GM23338 (cell line): ENCODE measurements around the gene EFCAB6. TPM values are rescaled to one million over a fixed set of nuclear protein-coding genes. Genes with fewer than 3 reads are reported as not detected.

Experiments used
- ATAC-seq: fragments of 200-7000 bp; cut with Tn5 transposase; 3 replicates; pipeline ENCODE4 v1.9.1; 2020
- DNase-seq: peaks from one replicate; pipeline ENCODE4 v3.0.0-alpha.2; 2015; ENCODE audit warnings: low spot score
- H2AFZ ChIP-seq: fragments of 200-600 bp; sonication (generic); 2 replicates; pipeline ENCODE4 v1.8.0; 2016; ENCODE audit warnings: antibody characterized with exemption, mild to moderate bottlenecking, moderate library complexity
- H3F3A ChIP-seq: fragments of 200-600 bp; sonication (generic); replicated peaks from 2 replicates; pipeline ENCODE4 v1.8.0; 2017; ENCODE audit warnings: antibody characterized with exemption, mixed run types, low read depth
- H3K27ac ChIP-seq: fragments of 200-600 bp; sonication (generic); 2 replicates; pipeline ENCODE4 v1.6.1; 2016; ENCODE audit warnings: low read depth
- H3K27me3 ChIP-seq: fragments of 200-600 bp; sonication (generic); 2 replicates; pipeline ENCODE4 v1.8.0; 2016; ENCODE audit warnings: mild to moderate bottlenecking, mixed run types, moderate library complexity; ENCODE audit not compliant: insufficient read depth
- H3K36me3 ChIP-seq: fragments of 200-600 bp; sonication (generic); 2 replicates; pipeline ENCODE4 v1.8.0; 2016; ENCODE audit warnings: mild to moderate bottlenecking; ENCODE audit not compliant: insufficient read depth
- H3K4me1 ChIP-seq: fragments of 200-600 bp; sonication (generic); 2 replicates; pipeline ENCODE4 v1.8.0; 2016; ENCODE audit warnings: mild to moderate bottlenecking, moderate library complexity; ENCODE audit not compliant: insufficient read depth
- H3K4me2 ChIP-seq: fragments of 200-600 bp; sonication (generic); 2 replicates; pipeline ENCODE4 v1.7.1; 2017; ENCODE audit warnings: mixed run types
- H3K4me3 ChIP-seq: fragments of 200-600 bp; sonication (generic); 2 replicates; pipeline ENCODE4 v1.6.1; 2016; ENCODE audit warnings: mixed run types
- H3K79me2 ChIP-seq: fragments of 200-600 bp; sonication (generic); replicated peaks from 2 replicates; pipeline ENCODE4 v1.8.0; 2017; ENCODE audit warnings: mild to moderate bottlenecking; ENCODE audit not compliant: insufficient read depth
- H3K9me2 ChIP-seq: fragments of 200-600 bp; sonication (generic); 2 replicates; pipeline ENCODE4 v1.8.0; 2017; ENCODE audit not compliant: insufficient read depth
- H4K20me1 ChIP-seq: fragments of 200-600 bp; sonication (generic); replicated peaks from 2 replicates; pipeline ENCODE4 v1.8.0; 2017; ENCODE audit warnings: mild to moderate bottlenecking; ENCODE audit not compliant: insufficient read depth
- H3K27ac Mint-ChIP-seq: 2 replicates; pipeline ENCODE4 v1.8.0; 2020; ENCODE audit warnings: inconsistent platforms, mild to moderate bottlenecking, moderate library complexity, mixed read lengths
- H3K27me3 Mint-ChIP-seq: 3 replicates; pipeline ENCODE4 v1.8.0; 2022; ENCODE audit warnings: low read depth, mild to moderate bottlenecking, moderate library complexity, mixed read lengths, inconsistent platforms; ENCODE audit not compliant: insufficient read depth, poor library complexity
- H3K36me3 Mint-ChIP-seq: 3 replicates; pipeline ENCODE4 v1.8.0; 2021; ENCODE audit warnings: low read depth, mild to moderate bottlenecking, inconsistent platforms, moderate library complexity, mixed read lengths
- H3K4me1 Mint-ChIP-seq: 3 replicates; pipeline ENCODE4 v1.8.0; 2020; ENCODE audit warnings: mild to moderate bottlenecking, inconsistent platforms, mixed read lengths
- H3K4me3 Mint-ChIP-seq: 3 replicates; pipeline ENCODE4 v1.8.0; 2021; ENCODE audit warnings: moderate library complexity, mild to moderate bottlenecking, inconsistent platforms, mixed read lengths
- H3K9me3 Mint-ChIP-seq: 3 replicates; pipeline ENCODE4 v1.8.0; 2020; ENCODE audit warnings: moderate library complexity, mild to moderate bottlenecking, inconsistent platforms, mixed read lengths
- CREB1 ChIP-seq: fragments of 250-450 bp; sonication (Bioruptor Pico); IDR thresholded peaks from 2 replicates; pipeline ENCODE4 v1.5.0; 2020; ENCODE audit warnings: low read depth, mild to moderate bottlenecking, moderate library complexity
- EZH2 ChIP-seq: fragments of 200-600 bp; sonication (generic); IDR thresholded peaks from one replicate; pipeline ENCODE4 v1.8.0; 2017; ENCODE audit warnings: antibody characterized with exemption, mild to moderate bottlenecking, low read depth; ENCODE audit not compliant: unreplicated experiment
- EZH2phosphoT487 ChIP-seq: fragments of 200-600 bp; sonication (generic); IDR thresholded peaks from one replicate; pipeline ENCODE4 v1.8.1; 2018; ENCODE audit warnings: antibody characterized with exemption; ENCODE audit not compliant: unreplicated experiment
- JUNB ChIP-seq: IDR thresholded peaks from one replicate; pipeline ENCODE4 v1.6.1; 2016; ENCODE audit warnings: antibody characterized with exemption; ENCODE audit not compliant: unreplicated experiment
- NANOG ChIP-seq: IDR thresholded peaks from 2 replicates; pipeline ENCODE4 v1.6.1; 2016; ENCODE audit warnings: antibody characterized with exemption, borderline replicate concordance
- POLR2AphosphoS5 ChIP-seq: IDR thresholded peaks from 2 replicates; pipeline ENCODE4 v1.6.1; 2016; ENCODE audit warnings: antibody characterized with exemption, low read depth
- STAT1 ChIP-seq: IDR thresholded peaks from one replicate; pipeline ENCODE4 v1.6.1; 2016; ENCODE audit warnings: antibody characterized with exemption; ENCODE audit not compliant: unreplicated experiment
- ZNF114 ChIP-seq: fragments of 250-450 bp; sonication (Bioruptor Pico); IDR thresholded peaks from 2 replicates; pipeline ENCODE4 v1.5.0; 2020; ENCODE audit warnings: mild to moderate bottlenecking, moderate library complexity
- ZNF331 ChIP-seq: fragments of 250-450 bp; sonication (Bioruptor Pico); IDR thresholded peaks from 2 replicates; pipeline ENCODE4 v1.5.0; 2020; ENCODE audit warnings: low read depth, mild to moderate bottlenecking, moderate library complexity
- polyA plus RNA-seq: library from polyadenylated mRNA; unstranded; fragments of >200 nt; fragmentation: Nextera tagmentation; extraction: Ambion mirVana; gene quantifications from 2 replicates; pipeline ENCODE4 v1.2.1, GENCODE V29; 2016
- total RNA-seq: library from RNA; depleted of rRNA; stranded (reverse); fragments of >200 nt; shearing (Covaris generic); gene quantifications from 2 replicates; pipeline ENCODE4 v1.2.3, GENCODE V29; 2014
- TF ChIP-seq, protein P1 (sequence below): IDR thresholded peaks from 2 replicates; pipeline ENCODE4 v1.6.1; 2016; ENCODE audit warnings: antibody characterized with exemption
- TF ChIP-seq, protein P2 (sequence below), 2 experiments: fragments of 200-600 bp in 1 of 2; sonication (generic) in 1 of 2; conservative IDR thresholded peaks; 2 replicates each; pipeline versions ENCODE4 v1.5.1 to v1.6.1; 2016 to 2017; ENCODE audit warnings: antibody characterized with exemption in 2 of 2, low read depth in 2 of 2, mild to moderate bottlenecking in 2 of 2, moderate library complexity in 1 of 2
- TF ChIP-seq, protein P3 (sequence below): fragments of 250-450 bp; sonication (Bioruptor Pico); IDR thresholded peaks from 2 replicates; pipeline ENCODE4 v1.5.0; 2020; ENCODE audit warnings: mild to moderate bottlenecking, moderate library complexity
- TF ChIP-seq, protein P4 (sequence below): IDR thresholded peaks from one replicate; pipeline ENCODE4 v1.6.1; 2018; ENCODE audit warnings: antibody characterized with exemption; ENCODE audit not compliant: unreplicated experiment

The EFCAB6 gene
- total and polyA plus RNA-seq, 2 experiments from 2014 or later: 1.1 to 1.8 TPM

DNA sequence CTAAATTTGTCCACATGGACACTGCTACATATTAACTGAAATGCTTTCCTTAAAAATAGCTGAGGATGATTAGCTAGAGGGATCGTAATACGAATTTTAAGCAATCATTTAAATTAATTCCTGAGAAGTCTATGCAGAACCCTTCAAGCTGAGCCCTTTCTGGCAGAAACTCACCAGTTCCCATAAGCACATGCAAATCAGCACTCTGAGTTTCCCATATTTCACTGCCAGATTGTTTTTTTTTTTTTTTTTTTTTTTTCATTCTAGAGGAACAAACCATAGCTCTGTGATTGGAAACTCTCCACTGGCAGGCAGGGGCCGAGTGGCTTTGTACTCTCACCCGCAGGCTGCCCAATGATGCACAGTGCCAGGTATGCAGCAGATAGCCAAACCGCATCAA is 145.6 kb downstream of the EFCAB6 start:
- Histone ChIP-seq H3K36me3 (no peaks in the 10 kb centered on the region), H3K4me3 (no peak overlapping the region), H4K20me1 (no peaks in the 10 kb centered on the region), H3K4me2 (no peak overlapping the region), H3K27me3 (no peaks in the 10 kb centered on the region), H3F3A (no peaks in the 10 kb centered on the region), H3K4me1 (no peaks in the 10 kb centered on the region), H3K79me2 (no peaks in the 10 kb centered on the region), H3K27ac (no peak overlapping the region), H3K9me2 (no peaks in the 10 kb centered on the region), H2AFZ (no peak overlapping the region)
- no peak for ATAC-seq
- no peaks in the 10 kb centered on the region for H3K36me3 Mint-ChIP-seq
- no peak for DNase-seq
- 0 out of 3 replicates have a peak, but pooled peaks cover 4% of the 10 kb centered on the region for H3K9me3 Mint-ChIP-seq
- H3K27ac Mint-ChIP-seq: no peak overlapping the region
- peaks cover 1% of the 10 kb centered on the region; the same call in 2 of the 3 replicates for H3K4me1 Mint-ChIP-seq
- H3K4me3 Mint-ChIP-seq: no peak overlapping the region
- H3K27me3 Mint-ChIP-seq: peaks cover 6% of the 10 kb centered on the region
- TF ChIP-seq NANOG (no peak), STAT1 (no peak), JUNB (no peak), EZH2 (no peak), CREB1 (CRISPR knock-in tag) (no peak), EZH2phosphoT487 (no peak), ZNF114 (CRISPR knock-in tag) (no peak), POLR2AphosphoS5 (no peak), ZNF331 (CRISPR knock-in tag) (no peak)
- TF ChIP-seq, protein P1, sequence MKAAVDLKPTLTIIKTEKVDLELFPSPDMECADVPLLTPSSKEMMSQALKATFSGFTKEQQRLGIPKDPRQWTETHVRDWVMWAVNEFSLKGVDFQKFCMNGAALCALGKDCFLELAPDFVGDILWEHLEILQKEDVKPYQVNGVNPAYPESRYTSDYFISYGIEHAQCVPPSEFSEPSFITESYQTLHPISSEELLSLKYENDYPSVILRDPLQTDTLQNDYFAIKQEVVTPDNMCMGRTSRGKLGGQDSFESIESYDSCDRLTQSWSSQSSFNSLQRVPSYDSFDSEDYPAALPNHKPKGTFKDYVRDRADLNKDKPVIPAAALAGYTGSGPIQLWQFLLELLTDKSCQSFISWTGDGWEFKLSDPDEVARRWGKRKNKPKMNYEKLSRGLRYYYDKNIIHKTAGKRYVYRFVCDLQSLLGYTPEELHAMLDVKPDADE: no peak
- TF ChIP-seq, protein P2, sequence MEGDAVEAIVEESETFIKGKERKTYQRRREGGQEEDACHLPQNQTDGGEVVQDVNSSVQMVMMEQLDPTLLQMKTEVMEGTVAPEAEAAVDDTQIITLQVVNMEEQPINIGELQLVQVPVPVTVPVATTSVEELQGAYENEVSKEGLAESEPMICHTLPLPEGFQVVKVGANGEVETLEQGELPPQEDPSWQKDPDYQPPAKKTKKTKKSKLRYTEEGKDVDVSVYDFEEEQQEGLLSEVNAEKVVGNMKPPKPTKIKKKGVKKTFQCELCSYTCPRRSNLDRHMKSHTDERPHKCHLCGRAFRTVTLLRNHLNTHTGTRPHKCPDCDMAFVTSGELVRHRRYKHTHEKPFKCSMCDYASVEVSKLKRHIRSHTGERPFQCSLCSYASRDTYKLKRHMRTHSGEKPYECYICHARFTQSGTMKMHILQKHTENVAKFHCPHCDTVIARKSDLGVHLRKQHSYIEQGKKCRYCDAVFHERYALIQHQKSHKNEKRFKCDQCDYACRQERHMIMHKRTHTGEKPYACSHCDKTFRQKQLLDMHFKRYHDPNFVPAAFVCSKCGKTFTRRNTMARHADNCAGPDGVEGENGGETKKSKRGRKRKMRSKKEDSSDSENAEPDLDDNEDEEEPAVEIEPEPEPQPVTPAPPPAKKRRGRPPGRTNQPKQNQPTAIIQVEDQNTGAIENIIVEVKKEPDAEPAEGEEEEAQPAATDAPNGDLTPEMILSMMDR (conservative IDR thresholded peaks at IDR 0.05; ENCODE audit: low read depth in 2 of 2): no peak
- TF ChIP-seq, protein P3, sequence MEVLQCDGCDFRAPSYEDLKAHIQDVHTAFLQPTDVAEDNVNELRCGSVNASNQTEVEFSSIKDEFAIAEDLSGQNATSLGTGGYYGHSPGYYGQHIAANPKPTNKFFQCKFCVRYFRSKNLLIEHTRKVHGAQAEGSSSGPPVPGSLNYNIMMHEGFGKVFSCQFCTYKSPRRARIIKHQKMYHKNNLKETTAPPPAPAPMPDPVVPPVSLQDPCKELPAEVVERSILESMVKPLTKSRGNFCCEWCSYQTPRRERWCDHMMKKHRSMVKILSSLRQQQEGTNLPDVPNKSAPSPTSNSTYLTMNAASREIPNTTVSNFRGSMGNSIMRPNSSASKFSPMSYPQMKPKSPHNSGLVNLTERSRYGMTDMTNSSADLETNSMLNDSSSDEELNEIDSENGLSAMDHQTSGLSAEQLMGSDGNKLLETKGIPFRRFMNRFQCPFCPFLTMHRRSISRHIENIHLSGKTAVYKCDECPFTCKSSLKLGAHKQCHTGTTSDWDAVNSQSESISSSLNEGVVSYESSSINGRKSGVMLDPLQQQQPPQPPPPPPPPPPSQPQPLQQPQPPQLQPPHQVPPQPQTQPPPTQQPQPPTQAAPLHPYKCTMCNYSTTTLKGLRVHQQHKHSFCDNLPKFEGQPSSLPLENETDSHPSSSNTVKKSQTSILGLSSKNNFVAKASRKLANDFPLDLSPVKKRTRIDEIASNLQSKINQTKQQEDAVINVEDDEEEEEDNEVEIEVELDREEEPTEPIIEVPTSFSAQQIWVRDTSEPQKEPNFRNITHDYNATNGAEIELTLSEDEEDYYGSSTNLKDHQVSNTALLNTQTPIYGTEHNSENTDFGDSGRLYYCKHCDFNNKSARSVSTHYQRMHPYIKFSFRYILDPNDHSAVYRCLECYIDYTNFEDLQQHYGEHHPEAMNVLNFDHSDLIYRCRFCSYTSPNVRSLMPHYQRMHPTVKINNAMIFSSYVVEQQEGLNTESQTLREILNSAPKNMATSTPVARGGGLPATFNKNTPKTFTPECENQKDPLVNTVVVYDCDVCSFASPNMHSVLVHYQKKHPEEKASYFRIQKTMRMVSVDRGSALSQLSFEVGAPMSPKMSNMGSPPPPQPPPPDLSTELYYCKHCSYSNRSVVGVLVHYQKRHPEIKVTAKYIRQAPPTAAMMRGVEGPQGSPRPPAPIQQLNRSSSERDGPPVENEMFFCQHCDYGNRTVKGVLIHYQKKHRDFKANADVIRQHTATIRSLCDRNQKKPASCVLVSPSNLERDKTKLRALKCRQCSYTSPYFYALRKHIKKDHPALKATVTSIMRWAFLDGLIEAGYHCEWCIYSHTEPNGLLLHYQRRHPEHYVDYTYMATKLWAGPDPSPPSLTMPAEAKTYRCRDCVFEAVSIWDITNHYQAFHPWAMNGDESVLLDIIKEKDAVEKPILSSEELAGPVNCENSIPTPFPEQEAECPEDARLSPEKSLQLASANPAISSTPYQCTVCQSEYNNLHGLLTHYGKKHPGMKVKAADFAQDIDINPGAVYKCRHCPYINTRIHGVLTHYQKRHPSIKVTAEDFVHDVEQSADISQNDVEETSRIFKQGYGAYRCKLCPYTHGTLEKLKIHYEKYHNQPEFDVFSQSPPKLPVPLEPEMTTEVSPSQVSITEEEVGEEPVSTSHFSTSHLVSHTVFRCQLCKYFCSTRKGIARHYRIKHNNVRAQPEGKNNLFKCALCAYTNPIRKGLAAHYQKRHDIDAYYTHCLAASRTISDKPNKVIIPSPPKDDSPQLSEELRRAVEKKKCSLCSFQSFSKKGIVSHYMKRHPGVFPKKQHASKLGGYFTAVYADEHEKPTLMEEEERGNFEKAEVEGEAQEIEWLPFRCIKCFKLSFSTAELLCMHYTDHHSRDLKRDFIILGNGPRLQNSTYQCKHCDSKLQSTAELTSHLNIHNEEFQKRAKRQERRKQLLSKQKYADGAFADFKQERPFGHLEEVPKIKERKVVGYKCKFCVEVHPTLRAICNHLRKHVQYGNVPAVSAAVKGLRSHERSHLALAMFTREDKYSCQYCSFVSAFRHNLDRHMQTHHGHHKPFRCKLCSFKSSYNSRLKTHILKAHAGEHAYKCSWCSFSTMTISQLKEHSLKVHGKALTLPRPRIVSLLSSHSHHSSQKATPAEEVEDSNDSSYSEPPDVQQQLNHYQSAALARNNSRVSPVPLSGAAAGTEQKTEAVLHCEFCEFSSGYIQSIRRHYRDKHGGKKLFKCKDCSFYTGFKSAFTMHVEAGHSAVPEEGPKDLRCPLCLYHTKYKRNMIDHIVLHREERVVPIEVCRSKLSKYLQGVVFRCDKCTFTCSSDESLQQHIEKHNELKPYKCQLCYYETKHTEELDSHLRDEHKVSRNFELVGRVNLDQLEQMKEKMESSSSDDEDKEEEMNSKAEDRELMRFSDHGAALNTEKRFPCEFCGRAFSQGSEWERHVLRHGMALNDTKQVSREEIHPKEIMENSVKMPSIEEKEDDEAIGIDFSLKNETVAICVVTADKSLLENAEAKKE (CRISPR knock-in tag): no peak
- TF ChIP-seq, protein P4, sequence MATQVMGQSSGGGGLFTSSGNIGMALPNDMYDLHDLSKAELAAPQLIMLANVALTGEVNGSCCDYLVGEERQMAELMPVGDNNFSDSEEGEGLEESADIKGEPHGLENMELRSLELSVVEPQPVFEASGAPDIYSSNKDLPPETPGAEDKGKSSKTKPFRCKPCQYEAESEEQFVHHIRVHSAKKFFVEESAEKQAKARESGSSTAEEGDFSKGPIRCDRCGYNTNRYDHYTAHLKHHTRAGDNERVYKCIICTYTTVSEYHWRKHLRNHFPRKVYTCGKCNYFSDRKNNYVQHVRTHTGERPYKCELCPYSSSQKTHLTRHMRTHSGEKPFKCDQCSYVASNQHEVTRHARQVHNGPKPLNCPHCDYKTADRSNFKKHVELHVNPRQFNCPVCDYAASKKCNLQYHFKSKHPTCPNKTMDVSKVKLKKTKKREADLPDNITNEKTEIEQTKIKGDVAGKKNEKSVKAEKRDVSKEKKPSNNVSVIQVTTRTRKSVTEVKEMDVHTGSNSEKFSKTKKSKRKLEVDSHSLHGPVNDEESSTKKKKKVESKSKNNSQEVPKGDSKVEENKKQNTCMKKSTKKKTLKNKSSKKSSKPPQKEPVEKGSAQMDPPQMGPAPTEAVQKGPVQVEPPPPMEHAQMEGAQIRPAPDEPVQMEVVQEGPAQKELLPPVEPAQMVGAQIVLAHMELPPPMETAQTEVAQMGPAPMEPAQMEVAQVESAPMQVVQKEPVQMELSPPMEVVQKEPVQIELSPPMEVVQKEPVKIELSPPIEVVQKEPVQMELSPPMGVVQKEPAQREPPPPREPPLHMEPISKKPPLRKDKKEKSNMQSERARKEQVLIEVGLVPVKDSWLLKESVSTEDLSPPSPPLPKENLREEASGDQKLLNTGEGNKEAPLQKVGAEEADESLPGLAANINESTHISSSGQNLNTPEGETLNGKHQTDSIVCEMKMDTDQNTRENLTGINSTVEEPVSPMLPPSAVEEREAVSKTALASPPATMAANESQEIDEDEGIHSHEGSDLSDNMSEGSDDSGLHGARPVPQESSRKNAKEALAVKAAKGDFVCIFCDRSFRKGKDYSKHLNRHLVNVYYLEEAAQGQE: no peak
